IPS-NIHi7 (cell line): ENCODE results near the gene SIDT1.

Source experiments
- DNase-seq: peaks from one replicate; pipeline ENCODE4 v3.0.0; 2012; ENCODE audit warnings: mixed read lengths; ENCODE audit errors: extremely low spot score

Gene SIDT1

GRCh38 chr3:113597596-113598354 is 65.4 kb downstream of the SIDT1 start:
- DNase-seq, result no peak

- DNase-seq, result no peak
Observed at GRCh38 chr3:113600418-113601182, 68.2 kb downstream of the SIDT1 start.

- DNase-seq, result no peak
Observed at GRCh38 chr3:113601240-113601639, 68.9 kb downstream of the SIDT1 start.

- no peak for DNase-seq
Observed at GRCh38 chr3:113602256-113602655, 69.9 kb downstream of the SIDT1 start.

GRCh38 chr3:113602836-113603235 is 70.5 kb downstream of the SIDT1 start:
- DNase-seq, result no peak

DNA sequence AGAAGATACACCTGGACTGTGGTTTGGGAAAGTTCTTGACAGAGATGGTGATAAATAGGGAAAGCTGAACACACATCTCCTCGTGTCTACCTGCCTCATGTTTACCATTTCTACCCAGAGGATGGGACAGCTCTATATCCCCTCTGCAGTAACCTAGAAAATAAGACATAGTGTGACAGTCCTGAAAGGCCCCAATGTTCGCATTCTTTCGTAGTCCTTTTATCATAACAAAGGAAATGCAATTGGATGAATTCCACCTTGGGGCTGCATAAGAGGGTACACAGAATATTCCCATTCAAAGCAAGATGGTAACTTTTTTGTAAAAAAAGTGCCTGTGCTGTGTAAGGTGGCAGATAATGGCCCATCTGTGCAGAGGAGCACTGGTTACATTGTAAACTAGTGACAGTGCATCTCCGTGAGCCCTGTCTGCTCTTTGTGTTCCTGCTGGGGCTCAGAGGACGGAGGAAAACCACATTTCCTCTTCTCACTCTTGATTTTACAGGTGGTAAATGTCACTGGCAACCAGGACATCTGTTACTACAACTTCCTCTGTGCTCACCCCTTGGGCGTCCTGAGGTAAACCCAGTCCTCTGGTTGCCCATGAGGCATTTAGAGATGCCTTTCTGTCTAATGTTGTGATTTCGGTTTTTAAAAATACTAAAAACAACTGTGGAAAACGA is 74.3 kb downstream of the SIDT1 start:
- DNase-seq, result no peak

- DNase-seq, result no peak
Observed at GRCh38 chr3:113607219-113607596, 74.9 kb downstream of the SIDT1 start.

GRCh38 chr3:113614402-113614801 is 82.0 kb downstream of the SIDT1 start:
- DNase-seq, result no peak

DNA sequence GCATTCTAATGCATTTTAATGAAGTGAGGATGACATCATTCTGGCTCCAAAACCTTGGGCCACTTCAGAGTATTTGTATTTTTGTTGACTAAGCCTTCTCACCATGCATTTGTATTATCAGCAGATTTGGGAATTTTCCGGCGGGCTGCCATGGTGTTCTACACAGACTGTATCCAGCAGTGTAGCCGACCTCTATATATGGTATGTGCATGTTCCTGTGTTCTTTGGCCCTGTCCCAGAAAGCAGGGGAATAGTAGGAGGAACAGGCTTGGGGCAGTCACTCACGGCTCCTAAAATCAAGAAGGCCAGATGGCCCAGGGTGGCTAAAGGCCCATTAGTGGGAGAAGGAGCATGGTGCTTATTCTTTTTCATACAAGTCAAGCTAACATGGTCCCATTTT is 83.6 kb downstream of the SIDT1 start:
- DNase-seq, result no peak

GRCh38 chr3:113617726-113618125 is 85.4 kb downstream of the SIDT1 start:
- DNase-seq, result no peak

- no peak for DNase-seq
Observed at GRCh38 chr3:113620091-113620490, 87.7 kb downstream of the SIDT1 start.

DNA sequence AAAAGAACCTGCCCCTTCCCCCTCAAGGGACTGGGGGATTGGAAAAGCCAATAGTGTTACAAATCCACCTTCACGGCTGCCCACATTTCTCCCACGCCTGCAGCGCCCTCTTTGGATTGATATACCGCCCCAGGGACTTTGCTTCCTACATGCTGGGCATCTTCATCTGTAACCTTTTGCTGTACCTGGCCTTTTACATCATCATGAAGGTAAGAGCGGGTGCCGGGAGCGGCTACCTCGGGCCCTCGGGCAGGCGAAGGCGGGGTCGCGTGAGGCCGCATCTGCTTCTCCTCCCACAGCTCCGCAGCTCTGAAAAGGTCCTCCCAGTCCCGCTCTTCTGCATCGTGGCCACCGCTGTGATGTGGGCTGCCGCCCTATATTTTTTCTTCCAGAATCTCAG is 91.0 kb downstream of the SIDT1 start:
- peak; percentile 67 for DNase-seq

GRCh38 chr3:113623811-113624210 is 91.5 kb downstream of the SIDT1 start:
- DNase-seq, result no peak

- DNase-seq, result no peak
Observed at GRCh38 chr3:113625834-113626233, 93.5 kb downstream of the SIDT1 start.

DNA sequence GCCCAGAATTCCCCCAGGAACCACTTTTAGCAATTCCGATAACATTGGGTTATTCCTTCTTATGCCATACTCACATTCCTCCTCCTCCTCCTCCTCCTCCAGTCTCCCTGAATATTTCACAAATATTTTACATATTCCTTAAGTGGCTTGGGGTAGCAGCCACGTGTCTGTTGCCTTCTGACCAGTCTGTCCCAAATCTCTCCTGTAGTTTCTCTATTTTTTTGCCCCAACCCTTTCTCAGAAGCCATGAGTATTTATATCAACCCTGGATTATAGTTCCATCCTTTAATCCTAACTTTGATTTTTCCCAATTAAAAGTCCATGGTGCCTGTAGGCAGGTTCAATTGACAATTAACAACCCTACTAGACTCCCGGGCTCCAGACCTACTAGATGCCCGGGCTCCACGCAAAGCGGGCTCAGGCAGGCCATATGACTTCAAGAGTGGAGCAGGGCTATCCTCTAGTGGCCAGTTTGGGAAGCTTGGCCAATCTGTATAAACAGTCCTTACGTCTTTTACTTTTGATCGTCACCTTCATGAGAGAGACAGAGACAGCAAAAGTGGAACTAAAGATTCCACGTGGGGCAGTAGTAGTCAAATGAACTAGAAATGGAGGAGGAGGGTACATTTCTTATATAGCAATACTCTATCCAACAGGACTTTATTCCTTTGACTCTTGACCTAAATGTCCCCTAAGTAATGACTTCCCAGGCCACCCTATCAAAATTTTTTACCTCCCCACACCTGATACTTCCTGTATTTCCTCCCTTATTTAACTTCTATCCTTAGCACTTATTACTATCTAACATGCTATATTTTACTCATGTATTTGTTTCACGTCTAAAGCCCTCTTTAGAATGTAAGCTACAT is 94.4 kb downstream of the SIDT1 start:
- peak; percentile 86 for DNase-seq

DNA sequence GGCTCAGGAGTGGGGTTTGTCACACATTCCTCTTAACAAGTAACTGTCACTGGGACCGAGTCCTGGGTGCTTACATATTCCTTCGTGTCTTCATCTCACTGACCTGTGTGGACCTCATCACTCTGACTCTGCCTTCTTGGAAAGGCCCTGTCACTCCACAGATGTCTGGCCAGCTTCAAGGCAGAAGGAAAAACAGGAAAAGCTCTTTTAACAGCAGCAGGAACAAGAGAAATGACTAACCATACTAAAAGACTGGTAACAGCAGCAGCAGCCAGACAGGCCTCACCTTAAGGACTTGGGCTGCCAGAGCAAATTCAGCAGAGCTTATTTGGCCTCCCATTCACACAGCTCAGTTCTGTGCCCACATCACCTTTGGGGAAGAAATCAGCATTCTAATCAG is 96.0 kb downstream of the SIDT1 start:
- DNase-seq, result no peak

- no peak for DNase-seq
Observed at GRCh38 chr3:113628788-113629187, 96.4 kb downstream of the SIDT1 start.

- DNase-seq, result no peak
Observed at GRCh38 chr3:113629584-113630421, 97.4 kb downstream of the SIDT1 start.

DNA sequence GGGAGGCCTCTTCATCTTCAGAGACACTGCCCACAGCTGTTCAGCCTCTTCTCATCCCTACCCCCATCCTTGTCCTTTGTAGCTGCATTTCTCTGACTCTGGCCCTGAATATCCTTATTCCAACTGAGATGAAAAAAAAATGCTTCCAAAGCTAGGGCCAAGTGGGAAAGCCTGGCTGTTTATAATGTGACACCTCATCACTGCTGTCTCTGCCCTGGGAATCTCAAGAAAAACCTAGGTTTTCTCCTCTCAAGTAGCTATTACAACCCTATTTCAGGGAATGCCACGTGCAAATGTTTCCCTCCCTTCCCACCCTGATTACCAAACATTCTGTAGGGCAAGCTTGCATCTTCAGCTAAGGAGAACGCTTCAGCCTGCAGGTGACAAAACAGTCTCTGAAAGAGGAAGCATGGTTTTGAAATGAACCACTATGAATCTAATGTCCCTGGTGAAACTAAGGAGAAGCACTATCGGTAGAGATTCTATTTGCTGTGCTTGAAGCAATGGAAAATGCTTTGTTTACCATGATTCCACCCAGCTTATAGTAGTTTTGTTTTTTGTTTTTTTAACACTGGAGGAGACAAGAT is 98.7 kb downstream of the SIDT1 start:
- DNase-seq, result no peak

DNA sequence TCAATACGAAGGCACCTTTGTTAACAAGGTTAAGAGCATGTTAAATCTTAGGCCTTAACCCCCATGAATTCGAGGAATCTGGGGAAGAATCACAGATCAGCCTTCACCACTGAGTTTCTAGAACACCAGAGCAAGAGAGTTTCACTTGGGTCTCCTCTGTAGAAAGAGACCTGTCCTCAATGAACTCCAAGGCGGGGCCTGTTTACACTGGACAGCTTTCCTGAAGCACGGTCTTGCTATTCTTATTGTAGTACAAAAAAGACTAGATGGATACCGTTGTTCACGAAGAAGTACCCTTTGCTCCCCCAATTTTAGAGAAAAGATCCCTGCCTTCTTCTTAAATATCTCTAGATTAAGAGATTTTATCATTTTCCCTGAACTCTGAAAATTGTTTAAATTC is 99.2 kb downstream of the SIDT1 start:
- no peak for DNase-seq
